Pancreas (tissue), 10 donors: ENCODE measurements around the gene TMEM198. TPM values are rescaled to one million over a fixed set of nuclear protein-coding genes. Genes with fewer than 3 reads are reported as not detected.

Source experiments
- ATAC-seq, 4 donors: fragments of 200-7000 bp; cut with Tn5 transposase; one replicate each; pipeline versions ENCODE4 v1.8.0 to v1.9.1; 2020; ENCODE audit warnings: mild to moderate bottlenecking in 4 of 4, moderate library complexity in 4 of 4
- DNase-seq, 6 donors: peaks; one replicate each; pipeline ENCODE4 v3.0.0-alpha.2; 2020
- FAIRE-seq: peaks from 2 replicates; lab custom pipeline; 2012; peaks lifted over from hg19 to GRCh38; lab: Jason Lieb, UNC
- H3K27ac ChIP-seq, 4 donors: fragments of 200-600 bp; sonication (generic); 1 replicate in 3 of 4; 2 replicates in 1 of 4; pipeline versions ENCODE4 v1.5.0 to v1.8.0; 2020
- H3K27me3 ChIP-seq, 4 donors: fragments of 200-600 bp; one replicate each; pipeline ENCODE4 v1.8.0; 2021
- H3K36me3 ChIP-seq, 3 donors: fragments of 200-600 bp; sonication (generic) in 1 of 3; one replicate each; pipeline versions ENCODE4 v1.5.0 to v1.8.0; 2020 to 2021
- H3K4me1 ChIP-seq, 3 donors: fragments of 200-600 bp; one replicate each; pipeline ENCODE4 v1.8.0; 2021
- H3K4me3 ChIP-seq, 4 donors: fragments of 200-600 bp; sonication (generic) in 2 of 4; one replicate each; pipeline versions ENCODE4 v1.5.0 to v1.8.0; 2020 to 2021
- H3K9me3 ChIP-seq, 4 donors: fragments of 200-600 bp; one replicate each; pipeline ENCODE4 v1.8.0; 2021
- CTCF ChIP-seq, 4 donors: fragments of 200-600 bp; sonication (generic) in 3 of 4; IDR thresholded peaks; one replicate each; pipeline versions ENCODE4 v1.5.0 to v1.8.0; 2021; ENCODE audit warnings: antibody characterized with exemption in 4 of 4
- WGBS, 2 donors: extraction: QIAGEN DNeasy Blood & Tissue Kit; methylation state at CpG; one replicate each; pipeline ENCODE4 v1.1.7; 2013; 5-methylcytosine and 5-hydroxymethylcytosine counted together
- intact Hi-C, 3 donors: fragments of 100-400 bp; cut with DNase I; formaldehyde crosslinking; loops; one replicate each; pipeline versions ENCODE4 v1.11.1 to v1.14.2; 2022
- polyA plus RNA-seq, 2 donors: library from polyadenylated mRNA; stranded (reverse); fragments of 200-250 nt; gene quantifications; one replicate each; pipeline ENCODE4 v1.2.3, GENCODE V29; 2013
- total RNA-seq, 6 donors: library from RNA; stranded (reverse); fragmentation: NEBNext Ultra II Directional in 4 of 6; extraction: Animal tissue kit (Norgen Biotek cat#: 25700) in 4 of 6; gene quantifications; one replicate each; pipeline versions ENCODE4 v1.2.1 to v1.2.4, GENCODE V29; 2021 to 2023
- donor health status: healthy with polysubstance abuse.
- donor health status: DM: no; HTN: no; CAD: no; lungs with moderate emphysema.
- donor health status: DM: no; HTN: no; CAD: no.
- donor health status: control.
- donor health status: control.
- donor health status: Bipolar disorder and iron deficiency.
- donor health status: DM: yes; HTN: yes; CAD: no.
- donor health status: DM: no; HTN: no; CAD: no.
- donor health status: DM: no; HTN: no; CAD: no.
- donor health status: DM: yes; HTN: yes; CAD: no.

TMEM198 gene
- total and polyA plus RNA-seq, 8 donors = 2.6 to 13.3 (median 5.9) TPM

- FAIRE-seq (no peak), DNase-seq (no peak), ATAC-seq (no peak)
- TF ChIP-seq CTCF (IDR thresholded peaks at IDR 0.05) = no peak
- H3K9me3 ChIP-seq = no peaks in the 10 kb centered on the region
- peaks cover 0 to 4% (median 0%) of the 10 kb centered on the region in 3 donors for H3K4me1 ChIP-seq
- no peak overlapping the region for H3K4me3 ChIP-seq
- H3K27ac ChIP-seq = no peak overlapping the region
- WGBS, 2 donors = 81 to 84% methylated on average over 8 of the region's 8 CpGs
- intact Hi-C loops = no loop called here
- H3K36me3 ChIP-seq = no peaks in the 10 kb centered on the region
- no peaks in the 10 kb centered on the region for H3K27me3 ChIP-seq
Observed at GRCh38 chr2:219578811-219579613, 35.2 kb downstream of the TMEM198 start.

DNA sequence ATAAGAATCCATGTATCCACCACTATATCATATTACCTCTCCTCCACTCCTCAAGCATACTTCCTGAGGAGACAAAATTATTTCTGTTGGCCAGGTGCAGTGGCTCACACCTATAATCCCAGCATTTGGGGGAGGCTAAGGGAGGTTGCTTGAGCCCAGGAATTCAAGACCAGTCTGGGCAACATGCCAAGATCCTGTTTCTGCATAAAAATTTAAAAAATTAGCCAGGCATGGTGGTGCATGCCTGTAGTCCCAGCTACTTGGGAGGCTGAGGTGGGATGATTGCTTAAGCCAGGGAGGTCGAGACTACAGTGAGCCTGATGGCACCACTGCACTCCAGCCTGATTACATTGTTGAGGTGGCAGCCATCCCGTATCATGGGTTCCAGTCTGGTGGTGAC, 37.5 kb downstream of the TMEM198 start:
- FAIRE-seq (no peak), DNase-seq (no peak), ATAC-seq (no peak)
- no peaks in the 10 kb centered on the region for H3K4me1 ChIP-seq
- no peaks in the 10 kb centered on the region for H3K27me3 ChIP-seq
- no peak for TF ChIP-seq CTCF (IDR thresholded peaks at IDR 0.05)
- H3K4me3 ChIP-seq = no peak overlapping the region
- WGBS, 2 donors = 72 to 76% methylated on average over 2 of the region's 2 CpGs
- intact Hi-C loops = no loop called here
- no peaks in the 10 kb centered on the region for H3K9me3 ChIP-seq
- no peak overlapping the region for H3K27ac ChIP-seq
- H3K36me3 ChIP-seq = no peaks in the 10 kb centered on the region

- H3K4me1 ChIP-seq = no peaks in the 10 kb centered on the region
- DNase-seq (no peak), ATAC-seq (no peak), FAIRE-seq (no peak)
- no peak overlapping the region for H3K27ac ChIP-seq
- H3K9me3 ChIP-seq = no peaks in the 10 kb centered on the region
- H3K27me3 ChIP-seq = no peaks in the 10 kb centered on the region
- H3K36me3 ChIP-seq = no peaks in the 10 kb centered on the region
- no peak for TF ChIP-seq CTCF (IDR thresholded peaks at IDR 0.05)
- WGBS, 2 donors = 64 to 65% methylated on average over 4 of the region's 4 CpGs
- H3K4me3 ChIP-seq = no peak overlapping the region
- intact Hi-C loops = no loop called here
Observed at GRCh38 chr2:219591091-219591490, 47.3 kb downstream of the TMEM198 start.

GRCh38 chr2:219592736-219593135, 48.9 kb downstream of the TMEM198 start:
- Histone ChIP-seq H3K4me3 (no peak overlapping the region), H3K36me3 (no peaks in the 10 kb centered on the region), H3K9me3 (no peaks in the 10 kb centered on the region), H3K27ac (no peak overlapping the region), H3K27me3 (no peaks in the 10 kb centered on the region), H3K4me1 (peaks cover 0 to 8% (median 3%) of the 10 kb centered on the region in 3 donors)
- no peak for TF ChIP-seq CTCF (IDR thresholded peaks at IDR 0.05)
- ATAC-seq = no peak
- 76 to 91% methylated on average over 6 of the region's 6 CpGs for WGBS, 2 donors
- no peak for DNase-seq
- intact Hi-C loops = no loop called here
- no peak for FAIRE-seq

GRCh38 chr2:219593154-219593553, 49.3 kb downstream of the TMEM198 start:
- FAIRE-seq = no peak
- no peak for TF ChIP-seq CTCF (IDR thresholded peaks at IDR 0.05)
- H3K36me3 ChIP-seq = no peaks in the 10 kb centered on the region
- no peaks in the 10 kb centered on the region for H3K9me3 ChIP-seq
- intact Hi-C loops = no loop called here
- H3K4me1 ChIP-seq = peaks cover 0 to 8% (median 3%) of the 10 kb centered on the region in 3 donors
- WGBS, 2 donors = 78 to 79% methylated on average over 2 of the region's 2 CpGs
- H3K27me3 ChIP-seq = no peaks in the 10 kb centered on the region
- DNase-seq = no peak
- ATAC-seq = no peak
- no peak overlapping the region for H3K4me3 ChIP-seq
- no peak overlapping the region for H3K27ac ChIP-seq
